ENCODE measurements around the gene CSNK2A1.

- TF ChIP-seq CTCF (IDR thresholded peaks at IDR 0.05) = no peak
- no peak for TF ChIP-seq POLR2A (IDR thresholded peaks at IDR 0.05)
These were observed 104.8 kb downstream of the CSNK2A1 start for GRCh38 chr20:438571-439469.

Data from adrenal gland (tissue), 5 donors.